Measurements from ENCODE around the gene SLC41A2. TPM values are rescaled to one million over a fixed set of nuclear protein-coding genes. Genes with fewer than 3 reads are reported as not detected.

Gene SLC41A2
- total and polyA plus RNA-seq, 9 of the 15 experiments (the other 6 are each of a cell fraction or from before 2014, with no cell fraction given): 0.01 to 0.89 (median 0.16) TPM; not detected in 1

DNA sequence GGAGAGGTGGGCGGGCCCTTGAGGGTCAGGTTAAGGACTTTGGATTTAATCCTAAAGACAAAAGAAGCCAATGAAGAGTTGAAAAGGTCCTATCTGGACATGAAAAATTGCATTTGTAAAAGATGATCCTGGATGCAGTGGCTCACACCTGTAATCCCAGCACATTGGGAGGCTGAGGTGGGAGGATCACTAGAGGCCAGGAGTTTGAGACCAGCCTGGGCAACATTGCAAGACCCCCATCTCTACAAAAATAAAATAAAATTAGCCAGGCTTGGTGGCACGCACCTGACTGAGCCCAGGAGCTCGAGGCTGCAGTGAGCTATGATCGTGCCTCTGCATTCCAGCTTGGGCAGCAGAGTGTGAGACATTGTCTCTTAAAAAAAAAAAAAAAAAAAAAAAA is 2.4 kb upstream of the SLC41A2 start (continued):
- TF ChIP-seq CHAMP1 (IDR thresholded peaks at IDR 0.05) (no peak), MNT (conservative IDR thresholded peaks at IDR 0.05) (no peak), NFE2 (IDR thresholded peaks at IDR 0.05; ENCODE audit: low read depth) (no peak)

DNA sequence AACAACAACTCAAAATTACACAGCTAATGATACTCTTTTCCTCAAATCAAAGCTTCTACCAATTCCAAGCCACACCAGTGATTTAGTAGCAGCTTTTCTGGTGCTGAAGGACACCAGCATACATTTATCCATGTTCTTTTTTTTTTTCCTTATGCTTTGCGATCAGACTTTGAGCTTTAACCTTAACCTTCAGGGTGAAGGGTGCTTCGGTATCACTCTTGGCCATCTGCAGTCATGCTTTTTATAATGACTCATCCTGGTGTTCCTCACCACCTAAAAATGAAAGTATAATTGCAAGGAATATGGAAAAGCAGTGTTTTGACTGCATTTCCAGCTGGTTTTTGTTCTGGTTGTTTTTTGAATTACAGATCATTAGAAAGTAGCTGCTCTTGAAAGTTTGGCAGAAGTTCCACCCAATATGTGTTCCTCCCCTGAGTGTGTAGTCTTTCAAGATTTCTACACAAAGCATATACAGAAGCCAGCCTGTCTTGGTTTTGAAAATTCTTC is 1.3 kb upstream of the SLC41A2 start:
- H3K4me1 ChIP-seq (replicated peaks in 1 of 2; ENCODE audit: control insufficient read depth in 2 of 2, insufficient read depth in 2 of 2, low read length in 2 of 2): peaks cover 18% of the 10 kb centered on the region in 2 experiments; a peak in 4 of 5 replicates
- peaks cover 18 to 28% of the 10 kb centered on the region in 2 experiments for H3K27me3 ChIP-seq (ENCODE audit: control insufficient read depth in 2 of 2, insufficient read depth in 2 of 2, low read length in 2 of 2)
- no peaks in the 10 kb centered on the region for H4K20me1 ChIP-seq (replicated peaks; ENCODE audit: control insufficient read depth, insufficient read depth, low read length)
- no peaks in the 10 kb centered on the region for H3K9me1 ChIP-seq (ENCODE audit: control insufficient read depth, insufficient read depth, low read length)
- H3K36me3 ChIP-seq (ENCODE audit: control insufficient read depth, insufficient read depth, low read length): no peaks in the 10 kb centered on the region
- no peak overlapping the region for H3K4me3 ChIP-seq
- no TSS peak for BruUV-seq (replicated peaks)
- no peak overlapping the region for H3K27ac ChIP-seq (ENCODE audit: extremely low read depth, low read depth, low read length)
- DNase-seq (ENCODE audit: extremely low read depth in 1 of 4, low spot score in 3 of 4) (peak; percentile 23 to 49 (median 36)), ATAC-seq (no peak), FAIRE-seq (peak; percentile 86)
- POLR2A ChIA-PET: interaction anchor here (1.1 to 1.8 kb wide), 3 partner anchors 10 to 672 kb away, joined by 3 to 5 read pairs (median 4); no protein-coding TSS in a partner anchor
- H3K4me2 ChIP-seq (ENCODE audit: insufficient read depth, low read length): peak overlapping the region; percentile 81; the same call in 1 of the 2 replicates
- no peaks in the 10 kb centered on the region for H3K79me2 ChIP-seq (ENCODE audit: control insufficient read depth, insufficient read depth, low read length)
- in situ Hi-C loops (cut with MboI): no loop called here
- 5% methylated on average over 2 of the region's 2 CpGs for WGBS (ENCODE audit: insufficient coverage, low coverage, missing lambda C conversion rate)
- H3K9me3 ChIP-seq (replicated peaks; ENCODE audit: control insufficient read depth, insufficient read depth, low read depth, low read length): no peaks in the 10 kb centered on the region
- intact Hi-C loops (cut with micrococcal nuclease): loop anchor here (10.0 kb wide), 1 partner anchor 575 kb away; no protein-coding TSS in a partner anchor
- 0 out of 4 replicates have a peak overlapping the region, but pooled peaks of 1 of the 2 experiments have one; percentile 76 for H3K9ac ChIP-seq (ENCODE audit: insufficient read depth in 1 of 2, low read depth in 2 of 2, low read length in 2 of 2)
- CTCF ChIA-PET (ENCODE audit: low intra/inter-chr PET ratio): no interaction called here
- 0 out of 2 replicates have a peak overlapping the region, but pooled peaks have one; percentile 94 for H2AFZ ChIP-seq (ENCODE audit: low read depth, low read length)
- peak; percentile 18; the same call in 1 of the 2 replicates for TF ChIP-seq L3MBTL2 (IDR thresholded peaks at IDR 0.05)
- TF ChIP-seq, protein P1, sequence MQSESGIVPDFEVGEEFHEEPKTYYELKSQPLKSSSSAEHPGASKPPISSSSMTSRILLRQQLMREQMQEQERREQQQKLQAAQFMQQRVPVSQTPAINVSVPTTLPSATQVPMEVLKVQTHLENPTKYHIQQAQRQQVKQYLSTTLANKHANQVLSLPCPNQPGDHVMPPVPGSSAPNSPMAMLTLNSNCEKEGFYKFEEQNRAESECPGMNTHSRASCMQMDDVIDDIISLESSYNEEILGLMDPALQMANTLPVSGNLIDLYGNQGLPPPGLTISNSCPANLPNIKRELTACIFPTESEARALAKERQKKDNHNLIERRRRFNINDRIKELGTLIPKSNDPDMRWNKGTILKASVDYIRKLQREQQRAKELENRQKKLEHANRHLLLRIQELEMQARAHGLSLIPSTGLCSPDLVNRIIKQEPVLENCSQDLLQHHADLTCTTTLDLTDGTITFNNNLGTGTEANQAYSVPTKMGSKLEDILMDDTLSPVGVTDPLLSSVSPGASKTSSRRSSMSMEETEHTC (IDR thresholded peaks at IDR 0.05): peak; percentile 63; the same call in 1 of the 2 replicates
- TF ChIP-seq JUND (IDR thresholded peaks at IDR 0.05; ENCODE audit: borderline replicate concordance, low read depth, low read length): peak; percentile 96
- TF ChIP-seq JUND (tag; IDR thresholded peaks at IDR 0.05; ENCODE audit: borderline replicate concordance, low read depth, low read length): peak; percentile 97
- TF ChIP-seq NR4A1 (CRISPR knock-in tag; IDR thresholded peaks at IDR 0.05): no peak
- TF ChIP-seq NR4A1 (tag; IDR thresholded peaks at IDR 0.05): 0 out of 2 replicates have a peak, but pooled peaks have one; percentile 25
- TF ChIP-seq MEF2A (IDR thresholded peaks at IDR 0.05; ENCODE audit: control insufficient read depth, low read depth, low read length): no peak
- TF ChIP-seq SMARCC2 (IDR thresholded peaks at IDR 0.05; ENCODE audit: low read depth): peak; percentile 60; the same call in 1 of the 2 replicates
- no peak for TF ChIP-seq BMI1 (IDR thresholded peaks at IDR 0.05; ENCODE audit: low read length)
- no peak for TF ChIP-seq RFX7 (CRISPR knock-in tag; IDR thresholded peaks at IDR 0.05)
- peak; percentile 73; the same call in 1 of the 2 replicates for TF ChIP-seq LEF1 (IDR thresholded peaks at IDR 0.05)

All from K562 (cell line).